ENCODE measurements around the gene ABTB1. TPM values are rescaled to one million over a fixed set of nuclear protein-coding genes. Genes with fewer than 3 reads are reported as not detected.

Gene ABTB1
- total and polyA plus RNA-seq, 2 of the 13 experiments (the other 11 are each of a cell fraction or from before 2014, with no cell fraction given): 0.42 to 14.5 TPM

- no peaks in the 10 kb centered on the region for H3K79me2 ChIP-seq (ENCODE audit: insufficient read depth, low read length)
- TF ChIP-seq ZNF780A (CRISPR knock-in tag; IDR thresholded peaks at IDR 0.05) (no peak), ZFP91 (CRISPR knock-in tag; IDR thresholded peaks at IDR 0.05; ENCODE audit: borderline replicate concordance) (no peak), ZKSCAN8 (CRISPR knock-in tag; IDR thresholded peaks at IDR 0.05; ENCODE audit: borderline replicate concordance) (no peak), IKZF4 (CRISPR knock-in tag; IDR thresholded peaks at IDR 0.05; ENCODE audit: borderline replicate concordance, low read depth, not compliant biosample characterization) (no peak), ZSCAN21 (CRISPR knock-in tag; IDR thresholded peaks at IDR 0.05; ENCODE audit: borderline replicate concordance) (no peak), POGZ (CRISPR knock-in tag; IDR thresholded peaks at IDR 0.05) (no peak), ZNF224 (CRISPR knock-in tag; IDR thresholded peaks at IDR 0.05) (no peak), ZNF296 (CRISPR knock-in tag; conservative IDR thresholded peaks at IDR 0.05) (no peak), ARNT2 (CRISPR knock-in tag; IDR thresholded peaks at IDR 0.05; ENCODE audit: low read depth) (no peak), ZNF180 (CRISPR knock-in tag; IDR thresholded peaks at IDR 0.05; ENCODE audit: borderline replicate concordance, low read depth) (no peak)
- TF ChIP-seq, protein P1, sequence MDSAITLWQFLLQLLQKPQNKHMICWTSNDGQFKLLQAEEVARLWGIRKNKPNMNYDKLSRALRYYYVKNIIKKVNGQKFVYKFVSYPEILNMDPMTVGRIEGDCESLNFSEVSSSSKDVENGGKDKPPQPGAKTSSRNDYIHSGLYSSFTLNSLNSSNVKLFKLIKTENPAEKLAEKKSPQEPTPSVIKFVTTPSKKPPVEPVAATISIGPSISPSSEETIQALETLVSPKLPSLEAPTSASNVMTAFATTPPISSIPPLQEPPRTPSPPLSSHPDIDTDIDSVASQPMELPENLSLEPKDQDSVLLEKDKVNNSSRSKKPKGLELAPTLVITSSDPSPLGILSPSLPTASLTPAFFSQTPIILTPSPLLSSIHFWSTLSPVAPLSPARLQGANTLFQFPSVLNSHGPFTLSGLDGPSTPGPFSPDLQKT (CRISPR knock-in tag; IDR thresholded peaks at IDR 0.05; ENCODE audit: borderline replicate concordance): no peak
- intact Hi-C loops (cut with micrococcal nuclease; ENCODE audit: unreplicated experiment): no loop called here
- no peaks in the 10 kb centered on the region for H3K36me3 ChIP-seq (replicated peaks in 1 of 2; ENCODE audit: control insufficient read depth in 1 of 2, insufficient read depth in 2 of 2, low read length in 2 of 2)
- in situ Hi-C loops (cut with HindIII; ENCODE audit: extremely low pct_ligation_motif_present, low pct_unique_long_range_greater_than_20kb): no loop called here
- no peak overlapping the region for H2AFZ ChIP-seq (ENCODE audit: low read length)
- H3K27ac ChIP-seq (ENCODE audit: extremely low read length, insufficient read depth, low read length): no peak overlapping the region
- no peaks in the 10 kb centered on the region for H3K4me1 ChIP-seq (ENCODE audit: insufficient read depth, low read length)
- H3K4me3 ChIP-seq (replicated peaks in 1 of 3; ENCODE audit: insufficient read depth in 1 of 3, low read depth in 2 of 3, low read length in 3 of 3): no peak overlapping the region
- 39% methylated on average over 9 of the region's 9 CpGs for WGBS (ENCODE audit: low lambda C conversion rate)
- BruUV-seq (replicated peaks): no TSS peak
- no peak for DNase-seq (ENCODE audit: low spot score)
- POLR2A ChIA-PET: no interaction called here
- FAIRE-seq: no peak
- H3K4me2 ChIP-seq (ENCODE audit: low read depth, low read length): no peak overlapping the region
- no peak for ATAC-seq
- CTCF ChIA-PET (ENCODE audit: low intra/inter-chr PET ratio, low total read pairs): no interaction called here
- no peaks in the 10 kb centered on the region for H3K9me3 ChIP-seq (ENCODE audit: low read length)
- no peak overlapping the region for H3K9ac ChIP-seq (ENCODE audit: insufficient read depth, low read depth, low read length)
- no peaks in the 10 kb centered on the region for H4K20me1 ChIP-seq (ENCODE audit: insufficient read depth, low read length)
- peaks cover 6 to 52% of the 10 kb centered on the region in 2 experiments for H3K27me3 ChIP-seq (ENCODE audit: control insufficient read depth in 1 of 2, insufficient read depth in 2 of 2, low read length in 2 of 2)
These were observed 39.7 kb downstream of the ABTB1 start for GRCh38 chr3:127712461-127712860.

Measured in HepG2 (cell line).